Neural cell (in vitro differentiated cells): ENCODE results near the gene PLXNA3.

Source experiments
- EP300 ChIP-seq: fragments of 450-650 bp; conservative IDR thresholded peaks from 2 replicates; pipeline ENCODE4 v1.6.1; 2014; ENCODE audit warnings: antibody characterized with exemption, mild to moderate bottlenecking, moderate library complexity; ENCODE audit not compliant: poor library complexity, severe bottlenecking
- EZH2 ChIP-seq: fragments of 200-600, 300-800 bp; shearing (Covaris generic), sonication (generic); IDR thresholded peaks from 2 replicates; pipeline ENCODE4 v1.6.1; 2014; ENCODE audit warnings: antibody characterized with exemption, low read length, borderline replicate concordance, mild to moderate bottlenecking; ENCODE audit not compliant: insufficient read depth, poor library complexity, severe bottlenecking
- POLR2AphosphoS5 ChIP-seq: IDR thresholded peaks from 2 replicates; pipeline ENCODE4 v1.6.1; 2012
- RAD21 ChIP-seq: fragments of 450-650 bp; conservative IDR thresholded peaks from 2 replicates; pipeline ENCODE4 v1.6.1; 2014; ENCODE audit warnings: antibody characterized with exemption, mild to moderate bottlenecking, moderate library complexity
- SMC3 ChIP-seq: fragments of 450-650 bp; conservative IDR thresholded peaks from 2 replicates; pipeline ENCODE4 v1.6.1; 2014; ENCODE audit warnings: antibody characterized with exemption, mild to moderate bottlenecking, moderate library complexity; ENCODE audit not compliant: poor library complexity
- TF ChIP-seq, protein P1 (sequence below): fragments of 450-650 bp; IDR thresholded peaks from 2 replicates; pipeline ENCODE4 v1.5.1; 2014; ENCODE audit warnings: antibody characterized with exemption, mild to moderate bottlenecking, moderate library complexity; ENCODE audit not compliant: poor library complexity, severe bottlenecking

DNA sequence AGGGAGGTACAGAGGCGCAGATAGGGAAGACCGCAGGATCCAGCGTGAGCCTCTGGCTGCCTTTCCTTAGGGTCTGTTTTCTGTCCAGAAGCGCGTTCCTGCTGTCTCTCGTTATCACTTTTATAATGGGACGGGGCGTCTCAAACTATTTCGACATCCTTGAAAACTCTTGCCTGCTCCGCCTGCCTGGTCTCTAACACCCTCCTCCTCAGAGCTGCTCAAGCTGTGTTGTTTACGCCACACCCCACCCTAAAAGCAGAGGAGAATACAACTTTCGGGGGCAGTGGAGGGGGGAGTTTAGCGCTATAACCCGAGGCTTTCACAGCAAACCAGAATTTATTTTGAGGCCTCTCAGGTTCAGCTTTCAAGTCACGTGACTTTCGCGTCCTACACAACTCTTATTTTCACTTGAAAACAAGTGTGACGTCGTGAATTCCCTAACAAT is 58.6 kb downstream of the PLXNA3 start:
- TF ChIP-seq, protein P1, sequence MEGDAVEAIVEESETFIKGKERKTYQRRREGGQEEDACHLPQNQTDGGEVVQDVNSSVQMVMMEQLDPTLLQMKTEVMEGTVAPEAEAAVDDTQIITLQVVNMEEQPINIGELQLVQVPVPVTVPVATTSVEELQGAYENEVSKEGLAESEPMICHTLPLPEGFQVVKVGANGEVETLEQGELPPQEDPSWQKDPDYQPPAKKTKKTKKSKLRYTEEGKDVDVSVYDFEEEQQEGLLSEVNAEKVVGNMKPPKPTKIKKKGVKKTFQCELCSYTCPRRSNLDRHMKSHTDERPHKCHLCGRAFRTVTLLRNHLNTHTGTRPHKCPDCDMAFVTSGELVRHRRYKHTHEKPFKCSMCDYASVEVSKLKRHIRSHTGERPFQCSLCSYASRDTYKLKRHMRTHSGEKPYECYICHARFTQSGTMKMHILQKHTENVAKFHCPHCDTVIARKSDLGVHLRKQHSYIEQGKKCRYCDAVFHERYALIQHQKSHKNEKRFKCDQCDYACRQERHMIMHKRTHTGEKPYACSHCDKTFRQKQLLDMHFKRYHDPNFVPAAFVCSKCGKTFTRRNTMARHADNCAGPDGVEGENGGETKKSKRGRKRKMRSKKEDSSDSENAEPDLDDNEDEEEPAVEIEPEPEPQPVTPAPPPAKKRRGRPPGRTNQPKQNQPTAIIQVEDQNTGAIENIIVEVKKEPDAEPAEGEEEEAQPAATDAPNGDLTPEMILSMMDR: no peak
- TF ChIP-seq POLR2AphosphoS5: no peak
- no peak for TF ChIP-seq EP300
- no peak for TF ChIP-seq EZH2
- no peak for TF ChIP-seq SMC3
- TF ChIP-seq RAD21: no peak
